Activated CD4-positive, alpha-beta T cell treated with anti-CD3 and anti-CD28 coated beads, Interleukin-2, amount 50 U/mL, for 1 hour (primary cell): ENCODE data around the gene PDE4C.
"Not testable (repeated sequence)": the region's sequence is repeated elsewhere in the genome, so short reads cannot be mapped to it uniquely, and the experiment has no call there.

Experiments used
- DNase-seq: peaks from one replicate; pipeline ENCODE4 v3.0.0-alpha.2; 2020

The PDE4C gene

GRCh38 chr19:18220632-18221275, 5.5 kb downstream of the PDE4C start:
- DNase-seq: no peak

GRCh38 chr19:18219911-18220631, 6.2 kb downstream of the PDE4C start:
- DNase-seq: no peak

- DNase-seq: no peak
Observed at GRCh38 chr19:18218600-18218999, 7.6 kb downstream of the PDE4C start.

- no peak for DNase-seq
Observed at GRCh38 chr19:18218159-18218558, 8.1 kb downstream of the PDE4C start.

- DNase-seq: no peak
Observed at GRCh38 chr19:18216789-18217188, 9.4 kb downstream of the PDE4C start.

- no peak for DNase-seq
Observed at GRCh38 chr19:18214779-18215433, 11.3 kb downstream of the PDE4C start.

GRCh38 chr19:18211683-18212082, 14.6 kb downstream of the PDE4C start:
- no peak for DNase-seq

GRCh38 chr19:18209912-18210311, 16.3 kb downstream of the PDE4C start:
- not testable (repeated sequence) for DNase-seq

- DNase-seq: peak; percentile 55
Observed at GRCh38 chr19:18208098-18208951, 17.9 kb downstream of the PDE4C start.

- DNase-seq: no peak
Observed at GRCh38 chr19:18206018-18206417, 20.2 kb downstream of the PDE4C start.

- DNase-seq: peak; percentile 41
Observed at GRCh38 chr19:18205200-18205892, 20.9 kb downstream of the PDE4C start.

- peak; percentile 18 for DNase-seq
Observed at GRCh38 chr19:18204394-18205199, 21.6 kb downstream of the PDE4C start.

GRCh38 chr19:18203863-18204393, 22.3 kb downstream of the PDE4C start, which contains the start of gene RAB3A:
TSS of gene RAB3A (minus strand) at chr19:18204042. CDS start at chr19:18202740, 1,302 bp downstream.
- peak; percentile 99 for DNase-seq

- peak; percentile 43 for DNase-seq
Observed at GRCh38 chr19:18203408-18203862, 22.8 kb downstream of the PDE4C start.

- DNase-seq: peak; percentile 22
Observed at GRCh38 chr19:18202778-18203407, 23.3 kb downstream of the PDE4C start.

- no peak for DNase-seq
Observed at GRCh38 chr19:18202397-18202777, 23.9 kb downstream of the PDE4C start.

GRCh38 chr19:18198374-18198773, 27.9 kb downstream of the PDE4C start:
- no peak for DNase-seq

- no peak for DNase-seq
Observed at GRCh38 chr19:18197941-18198340, 28.3 kb downstream of the PDE4C start.

GRCh38 chr19:18197306-18197705, 28.9 kb downstream of the PDE4C start:
- no peak for DNase-seq

GRCh38 chr19:18196511-18196845, 29.8 kb downstream of the PDE4C start:
- no peak for DNase-seq
